Transverse colon (tissue), 3 donors: ENCODE measurements around the gene PTGIS.

Experiments
- CTCF ChIP-seq, 5 experiments: fragments of 200-600 bp in 3 of 5; fragments of 450-650 bp in 2 of 5; sonication (generic) in 3 of 5; IDR thresholded peaks; 1 replicate in 2 of 5; 2 replicates in 3 of 5; pipeline ENCODE4 v1.5.1; 2016 to 2017; ENCODE audit warnings: antibody characterized with exemption in 5 of 5, inconsistent platforms in 3 of 5, mild to moderate bottlenecking in 2 of 5, moderate library complexity in 1 of 5
- EP300 ChIP-seq: sonication (generic); formaldehyde crosslinking; IDR thresholded peaks from one replicate; pipeline ENCODE4 v1.6.1; 2017; ENCODE audit warnings: antibody characterized with exemption, low read depth
- POLR2A ChIP-seq: fragments of 450-650 bp; IDR thresholded peaks from one replicate; pipeline ENCODE4 v1.6.1; 2016; ENCODE audit warnings: antibody characterized with exemption, mild to moderate bottlenecking, moderate library complexity

- no peak for TF ChIP-seq CTCF (IDR thresholded peaks at IDR 0.05)
- no peak for TF ChIP-seq POLR2A
- no peak for TF ChIP-seq EP300
These were observed at the start of gene PTGIS for GRCh38 chr20:49567421-49568277.
